Activated CD8-positive, alpha-beta memory T cell treated with anti-CD3 and anti-CD28 coated beads, Interleukin-2, amount 50 U/mL, for 1 hour (primary cell): ENCODE data around the gene DYTN.

ENCODE experiments used
- DNase-seq: peaks from one replicate; pipeline ENCODE4 v3.0.0-alpha.2; 2020; ENCODE audit errors: extremely low read depth

The DYTN gene

DNA sequence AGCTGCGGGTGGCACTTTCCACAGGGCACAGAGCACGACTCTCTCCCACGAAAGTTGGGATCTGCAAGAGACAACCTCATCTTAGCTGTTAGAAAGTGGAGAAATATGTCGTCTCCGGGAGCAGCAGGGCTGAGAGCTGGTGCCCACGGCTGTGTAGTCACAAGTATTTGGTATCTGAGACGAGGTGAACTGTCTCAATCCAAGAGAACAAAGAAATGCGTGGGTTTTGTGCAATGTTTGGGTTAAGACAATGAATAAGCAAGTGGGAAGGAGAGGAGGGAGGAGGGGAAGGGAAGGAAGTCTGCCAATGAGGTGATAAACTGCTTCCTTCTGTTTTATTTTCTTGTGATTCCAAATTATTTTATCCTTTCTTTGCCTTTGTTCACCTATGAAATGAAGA is 18.0 kb downstream of the DYTN start:
- no peak for DNase-seq

DNA sequence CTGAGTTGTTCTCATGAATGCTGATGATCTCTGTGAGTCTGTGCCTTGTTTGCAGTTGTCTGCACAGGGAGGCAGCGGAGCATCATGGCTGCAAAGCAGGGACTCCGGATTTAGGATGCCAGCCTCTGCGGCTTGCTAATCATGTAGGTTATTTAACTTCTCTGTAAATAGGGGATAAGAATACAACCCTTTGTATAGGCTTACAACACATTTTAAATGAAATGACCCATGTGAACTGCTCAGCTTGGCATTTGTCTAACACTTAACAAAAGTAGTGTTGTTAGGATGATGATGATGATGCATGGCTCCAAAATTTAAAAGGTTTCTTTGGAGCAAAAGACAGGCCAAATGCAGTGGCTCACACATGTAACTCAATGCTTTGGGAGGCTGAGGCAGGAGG is 19.4 kb downstream of the DYTN start:
- DNase-seq, result no peak

DNA sequence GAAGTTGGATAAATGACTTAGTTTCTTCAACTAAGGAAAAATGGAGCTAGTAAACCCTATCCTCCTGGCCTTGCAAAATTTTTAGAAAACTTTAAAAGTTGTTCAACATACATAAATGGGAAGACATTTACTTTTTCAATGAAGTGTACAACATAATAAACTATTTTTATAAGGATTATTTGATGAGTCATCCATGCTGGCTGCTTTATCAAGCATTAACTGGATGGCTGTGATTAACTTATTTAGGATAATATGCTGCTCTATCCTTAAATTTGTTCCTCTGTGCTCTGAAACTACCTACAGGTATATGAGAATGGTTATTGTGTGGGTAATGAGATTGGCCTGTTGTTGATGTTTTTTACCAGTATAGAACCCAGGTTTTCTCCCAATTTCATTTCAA is 21.3 kb downstream of the DYTN start:
- DNase-seq, result no peak

DNA sequence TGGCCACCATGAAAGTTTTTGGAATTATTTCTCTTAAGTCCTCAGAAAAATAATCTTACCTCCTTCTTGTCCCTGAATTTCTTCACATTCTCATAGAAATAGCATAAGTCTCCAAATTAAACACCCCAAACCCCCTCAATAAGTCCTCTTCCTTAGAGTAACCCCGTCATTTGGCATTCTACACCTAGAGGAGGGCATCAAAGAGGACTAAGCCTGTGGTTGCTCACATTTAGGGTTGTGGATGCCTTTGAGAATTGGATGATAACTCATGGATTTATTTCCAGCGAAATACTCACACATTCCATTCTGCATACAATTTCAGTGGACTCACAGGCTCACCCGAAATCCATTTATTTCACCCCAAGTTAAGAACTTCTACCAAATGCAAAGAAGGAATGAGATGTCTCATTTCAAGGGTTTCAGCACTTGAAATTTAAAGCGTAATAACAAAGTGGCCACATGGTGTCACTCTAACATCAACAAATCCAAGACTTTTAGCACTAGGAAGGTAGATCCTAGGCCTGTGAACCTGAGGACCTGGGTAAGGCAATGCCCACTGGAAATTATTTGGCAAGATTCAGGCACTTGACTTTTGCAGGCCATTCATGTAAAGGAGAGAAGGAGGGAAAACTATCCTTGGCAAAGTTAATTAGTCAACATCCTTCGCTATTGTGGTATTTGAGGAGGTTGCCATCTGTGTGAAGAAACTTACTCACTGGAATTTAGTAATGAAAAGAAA is 24.6 kb downstream of the DYTN start:
- DNase-seq, result no peak

DNA sequence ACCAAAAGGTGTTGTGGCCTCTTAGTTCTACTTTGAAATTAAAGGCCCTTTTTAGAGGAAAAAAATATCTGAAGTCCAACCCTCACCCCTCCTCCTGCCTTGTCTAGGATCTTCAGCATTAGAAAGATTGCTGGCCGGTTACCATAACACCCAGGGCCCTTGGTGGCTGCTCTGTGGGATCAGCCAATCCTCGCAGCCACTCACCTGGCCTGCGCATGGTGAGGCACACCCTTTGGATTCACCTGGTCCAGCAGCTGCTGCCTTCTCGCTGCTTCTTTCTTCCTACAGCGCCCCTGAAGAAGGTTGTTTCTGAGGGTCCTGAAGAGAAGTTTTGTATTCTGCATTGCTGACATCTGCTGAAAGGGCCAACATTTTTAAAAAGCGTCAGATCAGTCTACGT is 25.2 kb downstream of the DYTN start:
- DNase-seq, result no peak

DNA sequence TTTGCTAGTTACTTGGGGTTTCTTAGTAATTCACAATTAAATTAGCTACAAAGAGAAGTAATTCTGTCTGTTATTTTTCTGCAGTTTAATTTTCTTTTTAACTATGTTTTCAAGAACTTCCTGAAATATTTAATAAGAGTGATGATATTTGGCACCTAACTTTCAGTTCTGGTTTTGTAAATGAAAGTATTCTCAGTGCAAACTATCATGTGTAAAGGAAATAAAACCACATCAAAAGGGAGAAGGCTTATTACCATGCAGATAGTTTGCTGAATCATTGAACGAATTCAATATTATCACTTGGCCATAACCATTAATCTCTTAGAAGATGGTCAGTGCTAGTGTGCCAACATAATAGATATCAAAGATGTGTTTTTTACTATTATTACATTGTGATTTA is 29.2 kb downstream of the DYTN start:
- DNase-seq, result no peak

DNA sequence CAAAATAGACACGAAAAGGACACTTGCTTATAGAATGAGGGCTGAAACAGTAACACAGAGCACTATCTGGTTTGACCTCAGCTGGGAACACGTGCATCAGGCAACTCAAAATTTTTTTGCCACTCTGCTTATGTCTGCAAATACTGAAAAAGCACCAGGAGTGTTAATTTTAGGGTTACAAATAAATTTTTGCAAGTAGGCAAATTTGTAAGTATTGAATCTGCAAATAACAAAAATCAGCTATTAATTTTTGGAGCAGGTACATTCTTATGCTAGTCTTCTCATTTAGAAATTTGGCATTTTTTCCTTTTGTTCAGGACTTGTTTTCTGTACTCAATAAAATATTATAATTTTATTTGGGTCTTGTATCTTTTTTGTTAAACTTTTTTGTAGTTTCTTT is 29.7 kb downstream of the DYTN start:
- DNase-seq, result no peak

DNA sequence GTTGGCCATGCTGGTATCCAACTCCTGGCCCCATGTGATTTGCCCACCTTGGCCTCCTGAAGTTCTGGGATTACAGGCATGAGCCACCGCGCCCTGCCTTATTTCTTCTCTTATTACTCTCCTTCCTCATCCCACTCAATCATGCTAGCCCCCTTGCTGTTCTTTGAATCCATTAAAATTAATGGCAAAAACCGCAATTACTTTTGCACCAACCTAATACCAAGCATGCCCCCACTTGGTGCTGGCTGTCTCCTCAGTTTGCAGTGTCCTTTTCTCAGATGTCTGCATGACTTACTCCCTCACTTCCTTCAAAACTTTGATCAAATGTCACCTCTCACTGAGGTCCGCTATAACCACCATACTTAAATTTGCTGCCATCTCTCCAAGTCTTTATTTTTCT is 34.6 kb downstream of the DYTN start:
- DNase-seq, result no peak

DNA sequence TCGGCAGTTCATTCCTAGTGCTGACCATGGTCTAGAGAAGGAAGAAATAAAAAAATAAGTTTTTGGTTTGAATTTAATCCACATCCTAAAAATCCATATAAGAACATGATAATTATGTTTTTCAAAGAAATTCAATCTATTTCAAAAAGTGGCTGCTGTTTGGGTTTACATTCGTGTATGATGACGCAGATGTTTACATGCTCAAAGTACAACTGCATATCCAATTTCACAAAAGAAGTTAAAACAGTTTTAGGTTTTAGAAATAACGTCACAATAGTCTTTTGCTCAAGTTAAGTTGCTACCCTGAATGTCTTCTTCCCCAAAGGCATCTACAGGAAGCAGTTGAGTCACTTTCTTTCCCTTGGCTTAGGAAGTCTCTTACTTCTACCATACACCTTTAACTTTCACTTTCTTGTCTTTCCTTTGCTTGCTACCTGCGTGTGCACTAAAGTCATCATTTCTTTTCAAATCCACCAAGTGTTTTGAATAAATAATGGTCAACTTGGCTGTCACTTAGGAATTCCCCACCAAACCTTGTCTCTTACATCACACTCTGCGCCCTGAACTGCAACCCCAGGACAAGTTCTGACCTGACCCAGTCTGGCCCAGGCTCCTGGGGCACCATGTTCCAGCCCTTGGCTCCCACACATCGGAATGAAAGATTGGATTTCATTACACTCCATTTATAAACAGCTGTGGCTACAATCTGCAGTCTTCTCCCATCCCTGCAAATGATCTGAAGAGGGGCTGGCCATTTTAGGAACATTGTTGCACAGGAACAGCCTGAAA is 47.5 kb downstream of the DYTN start:
- no peak for DNase-seq

DNA sequence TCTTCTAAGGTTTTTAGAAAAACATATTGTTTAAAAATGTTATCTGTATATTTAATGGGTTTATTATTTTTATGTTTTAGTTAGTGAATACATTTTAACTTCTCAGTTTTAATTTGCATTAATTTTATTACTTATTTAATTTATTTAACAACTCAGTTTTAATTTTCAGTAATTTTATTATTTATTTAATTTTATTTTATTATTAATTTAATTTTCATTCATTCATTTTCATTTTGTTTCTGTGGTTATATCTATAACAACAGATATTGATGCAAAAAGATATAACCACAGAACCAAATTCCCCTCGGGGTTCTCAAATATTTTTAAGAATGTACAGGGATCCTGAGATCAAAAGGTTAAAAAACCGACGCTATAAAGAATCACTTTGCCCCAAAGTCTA is 52.9 kb downstream of the DYTN start:
- no peak for DNase-seq

DNA sequence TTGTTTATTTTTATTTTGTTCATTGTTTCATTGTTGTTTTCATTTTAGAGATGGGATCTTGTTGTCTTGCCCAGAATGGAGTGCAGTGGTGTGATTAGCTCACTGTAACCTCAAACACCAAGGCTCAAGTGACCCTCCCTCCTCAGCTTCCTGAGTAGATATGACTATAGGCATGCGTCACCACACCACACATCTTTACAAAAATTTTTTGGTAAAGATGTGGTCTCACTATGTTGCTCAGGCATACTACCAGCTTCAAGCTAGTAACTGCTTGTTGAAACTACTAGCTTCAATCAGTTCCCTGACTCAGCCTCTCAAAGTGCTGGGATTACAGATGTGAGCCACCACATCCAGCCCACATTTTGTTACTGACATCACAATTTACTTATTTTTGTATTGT is 61.1 kb downstream of the DYTN start:
- no peak for DNase-seq

DNA sequence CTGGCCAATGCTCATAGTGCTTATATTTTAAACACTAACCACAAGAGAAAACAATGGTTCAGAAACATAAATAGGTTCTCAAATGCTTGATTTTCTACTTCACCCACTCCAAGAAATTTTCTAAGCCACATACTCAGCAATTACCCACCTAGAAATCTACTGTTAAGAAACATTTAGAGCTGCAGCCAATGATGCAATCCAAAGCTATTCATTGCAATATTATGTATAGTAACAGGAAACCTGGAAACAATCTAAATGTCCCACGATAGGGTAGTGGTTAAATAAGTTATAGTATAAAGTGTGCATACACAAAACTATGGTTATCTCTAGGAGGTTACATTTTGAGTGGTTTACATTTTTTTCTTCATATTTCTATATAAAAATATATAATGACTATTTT is 70.2 kb downstream of the DYTN start:
- DNase-seq, result no peak

DNA sequence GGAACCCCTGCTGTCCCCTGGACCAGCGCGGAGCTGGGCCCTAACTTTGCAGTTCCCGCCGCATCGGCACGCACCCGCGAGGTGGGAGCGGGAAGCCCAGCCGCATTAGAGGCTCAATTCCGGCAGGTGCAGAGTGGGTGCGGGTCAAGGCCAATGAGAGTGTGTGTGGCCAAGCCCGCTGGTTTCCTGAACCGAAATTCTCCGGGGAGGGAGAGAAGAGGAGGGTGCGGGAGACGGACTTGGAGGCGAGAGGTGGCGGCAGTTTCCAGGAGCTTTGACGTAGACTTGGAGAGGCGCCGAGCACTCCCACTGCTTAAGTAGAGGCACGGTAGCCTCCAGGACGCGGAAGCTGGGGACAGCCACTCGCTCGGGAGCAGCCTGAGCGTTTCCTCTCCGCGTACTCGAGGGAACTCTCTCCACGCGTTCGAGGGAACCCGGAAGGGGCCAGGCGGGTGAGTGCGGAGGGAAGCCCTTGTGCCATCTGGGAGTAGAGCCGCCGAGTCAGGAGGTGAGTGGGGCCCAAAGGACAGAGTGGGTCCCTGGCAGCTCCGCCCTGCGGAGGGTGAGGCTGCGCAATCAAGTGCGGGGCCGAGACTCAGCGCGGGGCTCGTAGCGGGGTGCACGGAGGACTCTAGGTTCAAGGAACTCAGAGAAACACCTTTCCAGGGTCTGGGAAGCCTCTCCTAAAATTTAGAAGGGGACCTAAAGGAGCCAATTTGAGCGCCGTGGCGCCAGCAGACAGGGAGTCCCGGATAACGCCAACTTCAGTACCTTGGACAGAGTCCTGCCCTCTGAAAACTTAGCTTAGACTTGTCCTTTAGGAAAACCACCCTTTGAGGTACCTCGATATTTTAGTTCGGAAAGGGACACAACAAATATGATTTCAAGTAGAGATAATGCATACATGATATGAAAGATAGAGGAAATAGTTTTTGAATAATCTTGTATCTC is 75.8 kb downstream of the DYTN start, which contains the start of gene FAM237A:
Gene FAM237A, plus strand, starts transcription at position 413 of the 951 bp plus-strand sequence. CDS start 1,750 bp downstream, outside the sequence.
- DNase-seq, result no peak

DNA sequence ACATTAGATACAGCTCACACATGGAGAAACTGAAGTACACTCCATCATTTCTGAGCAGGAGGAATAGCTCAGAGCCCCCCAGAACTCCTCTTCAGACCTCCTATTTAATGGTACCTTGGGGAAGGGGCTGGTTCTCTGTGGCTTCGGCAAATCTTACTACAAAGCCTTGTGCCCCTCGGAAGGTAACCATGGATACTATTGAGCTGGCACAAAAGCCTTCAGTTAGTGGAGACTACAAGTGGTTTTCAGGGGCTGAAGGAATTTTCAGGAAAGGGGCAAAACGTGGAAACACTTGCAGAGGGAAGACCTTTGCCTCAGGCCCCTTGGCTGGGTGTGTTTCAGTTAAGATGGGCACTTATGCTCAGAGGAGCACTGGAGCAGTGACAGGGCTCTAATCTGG is 77.0 kb downstream of the DYTN start:
- no peak for DNase-seq

DNA sequence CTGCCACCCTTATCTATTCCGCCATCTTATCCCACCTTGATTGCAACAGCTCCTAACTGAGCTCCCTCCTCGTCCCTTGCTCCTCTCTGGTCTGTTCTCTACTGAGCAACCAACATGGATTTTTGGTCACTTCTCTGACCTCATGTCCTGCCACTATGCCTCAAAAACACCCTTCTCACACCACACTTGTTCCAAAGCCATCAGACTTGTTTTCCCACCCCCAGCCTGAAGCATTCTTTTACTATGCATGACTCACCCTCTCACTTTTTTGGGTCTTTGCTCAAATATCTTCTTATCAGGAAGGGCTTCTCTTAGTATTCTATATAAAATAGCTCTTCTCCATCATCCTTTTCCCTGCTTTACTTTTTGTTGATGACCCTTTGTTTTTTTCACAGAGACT is 78.6 kb downstream of the DYTN start:
- DNase-seq, result no peak

DNA sequence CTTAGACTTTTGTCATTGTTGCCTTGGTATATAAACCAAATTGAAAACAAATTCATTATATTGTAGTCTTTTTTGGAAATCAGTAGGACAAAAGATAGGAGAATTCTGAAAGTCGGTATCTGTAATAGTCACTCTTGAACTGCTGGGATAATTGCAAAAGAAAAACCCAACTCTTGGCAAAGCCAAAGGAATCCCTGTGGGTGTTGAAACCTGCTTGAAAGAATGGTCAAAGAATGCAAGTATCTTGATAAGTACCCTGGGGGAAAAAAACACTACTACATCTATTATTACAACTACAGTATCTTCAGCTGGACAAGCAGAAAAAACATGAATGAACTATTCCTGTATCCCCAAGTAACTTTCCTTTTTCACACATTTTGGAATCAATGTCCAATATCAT is 83.2 kb downstream of the DYTN start:
- DNase-seq, result no peak

DNA sequence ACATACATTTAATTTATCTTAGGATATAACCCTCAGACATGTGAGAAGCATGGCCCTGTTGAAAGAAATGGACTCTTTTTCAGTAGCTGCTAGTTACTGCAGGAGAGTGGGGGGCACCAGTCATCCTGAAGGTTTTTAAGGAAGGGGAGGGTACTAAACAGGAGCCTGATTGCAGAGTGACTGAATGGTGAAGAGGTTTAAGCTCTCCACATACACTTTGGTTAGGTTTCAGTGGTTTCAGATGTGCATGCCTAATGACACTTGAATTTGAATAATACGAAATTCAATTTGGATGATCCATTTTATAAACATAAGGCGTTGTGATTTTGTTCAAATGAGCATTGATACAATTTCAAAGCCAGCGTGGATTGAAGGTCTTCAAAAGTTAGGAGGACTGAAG is 86.9 kb downstream of the DYTN start:
- DNase-seq, result no peak

DNA sequence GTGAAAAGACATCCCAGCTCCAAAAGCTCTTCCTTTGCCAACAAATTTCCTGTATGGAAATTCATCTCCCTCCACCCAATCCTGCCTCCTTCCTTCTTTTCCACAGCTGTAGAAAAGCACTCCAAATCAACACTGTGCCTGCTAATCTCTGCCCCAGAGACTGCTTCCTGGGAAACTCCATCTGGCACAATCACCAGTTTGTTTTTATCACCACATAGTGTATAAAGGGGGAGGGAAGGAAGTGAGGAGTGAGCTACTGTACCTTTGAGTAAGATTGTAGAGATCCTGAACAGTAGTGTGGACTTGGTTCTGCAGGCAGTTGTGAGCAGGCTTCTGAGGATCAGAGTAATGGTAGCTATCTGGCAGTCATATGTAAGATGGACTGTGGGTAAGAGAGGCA is 90.6 kb downstream of the DYTN start:
- DNase-seq, result no peak

DNA sequence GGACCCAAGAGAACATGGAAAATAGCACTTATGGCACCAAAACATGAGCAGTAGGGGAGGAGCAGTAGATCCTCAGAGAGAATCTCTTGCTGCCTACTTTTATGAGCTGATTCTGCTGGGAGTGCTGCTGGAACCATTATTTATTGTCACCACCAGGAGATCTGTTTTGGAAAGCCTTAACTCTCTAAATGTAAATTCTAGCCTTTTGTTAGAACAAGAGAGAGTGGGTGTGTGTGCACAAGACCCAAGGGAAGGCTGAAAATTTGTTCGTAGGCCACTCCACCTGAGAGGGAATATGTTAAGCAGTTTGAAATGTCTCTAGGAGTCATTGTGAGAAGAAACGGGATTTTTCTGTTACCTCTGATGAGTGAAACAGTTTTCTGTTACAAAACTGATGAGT is 92.1 kb downstream of the DYTN start:
- no peak for DNase-seq

DNA sequence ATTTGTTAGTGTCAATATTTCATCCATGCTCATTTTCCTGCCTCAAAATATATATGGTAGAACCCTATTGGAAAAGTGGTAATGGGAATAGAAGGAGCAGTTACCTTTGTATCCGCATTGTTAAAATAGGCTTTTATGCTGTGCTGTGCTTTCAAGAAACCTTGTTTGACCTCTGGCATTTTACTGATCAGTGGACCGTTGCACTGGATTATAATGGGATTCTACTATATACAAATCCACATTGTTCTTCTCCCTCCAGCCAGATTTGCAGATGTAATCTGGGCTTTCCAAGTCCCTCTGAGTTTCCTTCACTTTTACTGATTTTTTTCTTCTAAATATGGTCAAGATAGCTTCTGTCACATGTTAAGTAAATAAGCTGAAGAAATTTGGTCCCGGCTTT is 99.2 kb downstream of the DYTN start:
- no peak for DNase-seq

DNA sequence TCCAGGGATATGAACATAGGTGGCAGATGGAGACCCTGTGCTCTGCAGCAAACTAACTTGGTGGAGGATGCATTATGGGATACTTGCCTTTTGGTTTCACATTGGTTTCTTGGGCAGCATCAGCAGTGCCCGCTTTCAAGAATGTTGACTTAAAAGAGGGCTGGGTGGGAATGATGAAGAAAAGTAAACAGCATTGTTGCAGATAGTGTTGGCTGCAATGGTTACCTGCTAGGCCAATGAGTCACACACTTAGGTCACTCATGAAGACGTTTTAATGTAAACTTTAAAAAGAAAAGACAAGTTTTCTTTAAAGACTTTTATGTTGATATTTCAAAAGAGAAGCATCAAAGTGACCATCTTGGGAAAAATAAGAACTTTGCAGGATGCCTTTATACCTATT is 102.0 kb downstream of the DYTN start:
- DNase-seq, result no peak

DNA sequence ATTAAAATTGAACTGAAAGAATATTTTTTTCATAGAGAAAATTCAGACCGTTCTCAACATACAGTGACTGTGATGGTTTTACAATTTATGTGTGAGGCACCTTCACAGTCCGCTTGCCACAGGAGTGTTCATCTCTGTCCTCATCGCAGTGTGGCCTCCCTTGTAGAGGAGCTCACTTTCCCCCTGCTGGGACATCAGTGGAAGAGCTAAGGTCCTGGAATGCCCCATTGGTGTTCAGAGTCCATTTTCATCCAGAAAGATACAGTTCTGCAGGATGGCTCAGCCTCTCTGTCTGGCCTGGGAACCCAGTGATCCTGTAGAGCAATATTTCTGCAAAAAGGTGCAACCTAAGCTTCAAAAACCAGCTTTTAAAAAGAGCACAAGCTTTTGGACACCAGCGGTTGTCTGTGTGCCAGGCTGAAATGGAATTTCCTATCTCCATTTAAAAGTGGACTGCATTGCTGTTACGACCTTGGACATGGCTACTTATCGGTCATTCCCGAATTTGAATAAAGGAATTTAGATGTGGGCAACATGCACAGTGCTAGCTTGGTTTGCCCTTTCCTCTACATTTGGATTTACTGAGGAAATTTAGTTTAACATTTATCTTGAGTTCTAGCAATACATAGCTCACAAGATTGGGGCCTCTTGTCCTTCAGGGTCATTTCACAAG is 102.6 kb downstream of the DYTN start:
- DNase-seq, result no peak
